Activated T-cell treated with anti-CD3 and anti-CD28 coated beads for 4 hours (primary cell): ENCODE measurements around the gene POLR2J2.
"Not testable (repeated sequence)": the region's sequence is repeated elsewhere in the genome, so short reads cannot be mapped to it uniquely, and the experiment has no call there.

Experiments
- DNase-seq: peaks from one replicate; pipeline ENCODE4 v3.0.0-alpha.2; 2020

The POLR2J2 gene

GRCh38 chr7:102671166-102671955 lies at the start of gene POLR2J2:
POLR2J2 (minus strand) TSS chr7:102671663; CDS start chr7:102671601, 62 bp downstream.
- not testable (repeated sequence) for DNase-seq

GRCh38 chr7:102718491-102718890 lies 47.0 kb upstream of the POLR2J2 start:
- DNase-seq = not testable (repeated sequence)

GRCh38 chr7:102715718-102716117 lies 44.3 kb upstream of the POLR2J2 start:
- DNase-seq = not testable (repeated sequence)

GRCh38 chr7:102714774-102715522 lies 43.5 kb upstream of the POLR2J2 start:
- DNase-seq = not testable (repeated sequence)

- not testable (repeated sequence) for DNase-seq
These were observed 42.2 kb upstream of the POLR2J2 start for GRCh38 chr7:102713691-102714080.

- not testable (repeated sequence) for DNase-seq
These were observed 41.7 kb upstream of the POLR2J2 start for GRCh38 chr7:102713011-102713690.

- not testable (repeated sequence) for DNase-seq
These were observed 27.7 kb upstream of the POLR2J2 start for GRCh38 chr7:102698962-102699750.

- not testable (repeated sequence) for DNase-seq
These were observed 26.4 kb upstream of the POLR2J2 start for GRCh38 chr7:102697642-102698512.

GRCh38 chr7:102696009-102696408 lies 24.5 kb upstream of the POLR2J2 start:
- DNase-seq = not testable (repeated sequence)

GRCh38 chr7:102695033-102695552 lies 23.6 kb upstream of the POLR2J2 start:
- not testable (repeated sequence) for DNase-seq

GRCh38 chr7:102694008-102694407 lies 22.5 kb upstream of the POLR2J2 start:
- DNase-seq = not testable (repeated sequence)

GRCh38 chr7:102690602-102691001 lies 19.1 kb upstream of the POLR2J2 start:
- not testable (repeated sequence) for DNase-seq

GRCh38 chr7:102689436-102690282 lies 18.2 kb upstream of the POLR2J2 start:
- DNase-seq = not testable (repeated sequence)

- not testable (repeated sequence) for DNase-seq
These were observed 17.0 kb upstream of the POLR2J2 start for GRCh38 chr7:102688299-102689036.

GRCh38 chr7:102682560-102682959 lies 11.1 kb upstream of the POLR2J2 start:
- not testable (repeated sequence) for DNase-seq

- DNase-seq = not testable (repeated sequence)
These were observed 9.3 kb upstream of the POLR2J2 start for GRCh38 chr7:102680780-102681179.

GRCh38 chr7:102675545-102675944 lies 4.1 kb upstream of the POLR2J2 start:
- DNase-seq = not testable (repeated sequence)

- DNase-seq = not testable (repeated sequence)
These were observed 2.1 kb upstream of the POLR2J2 start for GRCh38 chr7:102673447-102674067.

GRCh38 chr7:102671956-102672307 lies 469 bp upstream of the POLR2J2 start:
- not testable (repeated sequence) for DNase-seq
